HG03025 (cell line): ENCODE results near the gene GPS1.

Experiments used
- ATAC-seq: cut with Tn5 transposase; IDR thresholded peaks from one replicate; pipeline ENCODE4 v1.9.1; 2021; ENCODE audit warnings: mild to moderate bottlenecking, moderate library complexity; ENCODE audit not compliant: unreplicated experiment, low FRiP score

The GPS1 gene

GRCh38 chr17:82086941-82087906 is 35.5 kb downstream of the GPS1 start:
- no peak for ATAC-seq

DNA sequence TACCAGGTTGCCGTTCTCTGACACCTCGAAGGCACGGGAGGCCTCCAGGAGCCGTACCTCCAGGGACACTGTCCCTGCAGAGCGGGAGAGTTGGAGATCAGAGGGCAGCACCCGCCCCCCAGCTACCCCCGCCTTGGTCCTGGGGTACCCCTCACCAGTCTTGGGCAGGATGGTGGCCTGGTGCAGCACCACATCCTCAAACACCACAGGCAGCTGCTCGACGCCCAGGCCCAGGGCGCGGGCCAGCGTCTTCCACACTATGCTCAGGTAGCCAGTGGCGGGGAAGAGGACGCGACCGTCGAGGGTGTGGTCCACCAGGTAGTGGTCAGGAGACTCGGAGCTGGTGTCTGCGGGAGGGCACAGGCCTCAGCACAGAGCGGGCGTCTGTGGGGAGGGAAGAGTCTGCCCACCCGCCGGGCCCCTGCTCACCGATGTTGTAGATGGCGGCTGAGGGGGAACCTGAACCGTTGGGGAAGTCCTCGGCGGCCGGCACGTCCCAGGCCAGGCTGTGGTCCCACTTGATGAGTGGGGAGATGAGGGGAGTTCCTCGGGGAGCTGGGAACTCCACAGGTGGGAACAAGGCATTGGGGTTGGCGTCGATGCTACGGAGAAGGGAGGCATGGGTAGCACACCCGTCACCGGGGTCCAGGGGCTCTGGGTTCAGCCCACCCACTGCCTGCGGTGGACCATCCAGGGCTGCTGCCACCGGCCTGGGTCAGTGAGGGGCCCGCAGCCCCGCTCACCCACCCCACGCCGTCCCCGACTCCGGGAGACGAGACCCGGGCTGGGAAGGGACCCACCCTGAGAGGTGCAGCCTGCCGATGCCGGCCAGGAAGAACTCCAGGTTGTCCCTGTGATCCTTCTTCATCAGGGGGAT is 36.5 kb downstream of the GPS1 start:
- no peak for ATAC-seq

- no peak for ATAC-seq
Measured at GRCh38 chr17:82088838-82089722, 37.4 kb downstream of the GPS1 start.

DNA sequence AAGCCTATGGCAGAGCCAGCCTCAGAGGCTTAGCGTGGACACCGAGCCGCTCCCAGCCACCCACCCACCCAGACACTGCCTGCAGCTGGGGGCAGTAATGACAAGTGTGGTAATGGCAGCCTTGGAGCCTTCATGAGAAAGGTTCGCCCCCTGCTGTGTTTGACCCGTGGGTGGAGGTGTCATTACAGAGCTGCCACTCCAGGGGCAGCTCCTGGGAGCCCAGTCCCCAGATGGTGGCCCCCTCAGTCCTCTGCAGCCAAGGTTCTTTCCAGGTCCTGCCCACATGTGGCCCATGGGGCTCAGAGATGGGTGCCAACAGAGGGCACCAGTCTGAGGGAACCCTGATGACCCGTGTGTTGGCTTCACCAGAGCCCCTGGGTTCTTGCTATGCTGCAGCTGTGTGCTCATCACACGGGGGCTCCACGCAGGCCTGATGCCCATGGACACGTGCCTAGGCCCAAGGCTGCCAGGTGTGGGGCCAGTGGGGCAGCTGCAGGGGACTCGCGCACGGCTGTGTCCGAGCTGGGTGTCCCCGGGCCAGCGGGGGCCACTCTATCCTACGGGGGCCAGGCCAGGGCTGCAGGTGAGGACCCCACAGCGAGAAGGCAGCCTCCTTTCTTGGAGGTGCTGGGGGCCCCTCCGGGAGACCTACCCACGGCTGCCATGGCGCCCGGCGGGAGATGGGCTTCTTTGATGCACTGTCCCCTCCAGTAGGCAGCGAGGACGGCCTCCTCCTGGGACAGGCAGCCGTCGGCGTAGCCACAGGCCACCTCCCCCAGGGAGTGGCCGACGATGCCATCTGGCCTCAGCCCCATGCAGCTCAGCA is 38.2 kb downstream of the GPS1 start:
- no peak for ATAC-seq

GRCh38 chr17:82090549-82091263 is 39.0 kb downstream of the GPS1 start:
- ATAC-seq, result no peak

DNA sequence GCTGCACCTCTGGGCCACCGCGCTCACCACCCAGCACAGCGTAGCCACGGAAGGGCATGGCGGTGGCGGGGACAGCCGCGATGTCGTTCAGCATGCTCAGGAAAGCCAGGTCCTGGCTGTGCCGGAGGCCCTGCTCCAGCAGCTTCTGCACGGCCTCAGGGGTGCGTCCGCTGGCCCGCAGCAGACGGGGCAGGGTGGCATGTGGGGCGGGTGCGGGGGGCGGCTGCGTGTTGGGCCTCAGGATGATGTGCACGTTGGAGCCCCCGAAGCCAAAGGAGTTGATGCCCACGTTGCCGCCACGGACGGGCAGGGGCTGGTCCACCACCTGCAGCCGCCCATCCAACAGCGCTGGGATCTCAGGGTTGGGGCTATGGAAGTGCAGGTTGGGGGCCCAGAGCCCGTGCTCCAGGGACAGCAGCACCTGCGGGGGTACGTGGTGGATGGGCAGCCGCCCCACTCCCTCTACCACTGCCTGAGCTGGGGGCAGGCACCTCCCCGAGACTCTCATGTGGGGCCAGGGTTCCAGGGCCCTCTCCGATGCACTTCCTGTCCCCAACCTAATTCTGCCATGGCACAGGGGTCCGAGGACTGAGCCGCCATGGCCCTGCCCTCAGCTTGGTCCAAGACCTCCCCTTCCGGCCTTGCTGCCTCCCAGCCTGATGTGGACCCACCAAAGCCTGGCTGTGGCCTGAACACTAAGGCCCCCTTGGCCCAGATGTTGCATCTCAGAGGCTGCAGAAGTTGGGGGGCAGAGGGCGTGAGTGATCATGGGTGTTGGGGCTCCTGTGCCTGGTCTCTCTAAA is 39.8 kb downstream of the GPS1 start:
- ATAC-seq, result no peak

DNA sequence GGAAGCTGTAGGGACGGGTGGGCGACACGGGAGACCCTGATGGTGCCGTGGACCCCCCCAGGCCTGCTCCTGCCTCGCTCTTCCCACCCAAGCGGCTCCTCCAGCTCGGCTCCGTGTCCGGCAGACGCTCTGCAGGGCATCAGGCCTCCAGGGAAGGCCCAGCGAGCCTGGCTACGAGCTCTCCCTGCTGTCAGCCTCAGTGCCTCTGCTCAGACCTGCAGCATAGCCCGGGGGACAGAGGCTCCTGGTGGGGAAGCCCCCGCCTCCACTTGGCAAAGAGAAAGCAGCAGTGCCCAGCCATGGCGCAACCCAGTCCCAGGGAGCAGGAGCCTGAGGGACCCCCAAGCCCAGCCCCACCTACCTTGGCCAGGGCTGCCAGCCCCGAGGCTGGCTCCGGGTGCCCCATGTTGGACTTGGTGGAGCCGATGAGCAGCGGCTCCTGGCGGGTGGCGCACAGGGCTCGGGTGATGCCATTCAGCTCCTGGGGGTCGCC is 40.4 kb downstream of the GPS1 start:
- ATAC-seq, result no peak

- ATAC-seq, result no peak
Measured at GRCh38 chr17:82092628-82092994, 40.9 kb downstream of the GPS1 start.

DNA sequence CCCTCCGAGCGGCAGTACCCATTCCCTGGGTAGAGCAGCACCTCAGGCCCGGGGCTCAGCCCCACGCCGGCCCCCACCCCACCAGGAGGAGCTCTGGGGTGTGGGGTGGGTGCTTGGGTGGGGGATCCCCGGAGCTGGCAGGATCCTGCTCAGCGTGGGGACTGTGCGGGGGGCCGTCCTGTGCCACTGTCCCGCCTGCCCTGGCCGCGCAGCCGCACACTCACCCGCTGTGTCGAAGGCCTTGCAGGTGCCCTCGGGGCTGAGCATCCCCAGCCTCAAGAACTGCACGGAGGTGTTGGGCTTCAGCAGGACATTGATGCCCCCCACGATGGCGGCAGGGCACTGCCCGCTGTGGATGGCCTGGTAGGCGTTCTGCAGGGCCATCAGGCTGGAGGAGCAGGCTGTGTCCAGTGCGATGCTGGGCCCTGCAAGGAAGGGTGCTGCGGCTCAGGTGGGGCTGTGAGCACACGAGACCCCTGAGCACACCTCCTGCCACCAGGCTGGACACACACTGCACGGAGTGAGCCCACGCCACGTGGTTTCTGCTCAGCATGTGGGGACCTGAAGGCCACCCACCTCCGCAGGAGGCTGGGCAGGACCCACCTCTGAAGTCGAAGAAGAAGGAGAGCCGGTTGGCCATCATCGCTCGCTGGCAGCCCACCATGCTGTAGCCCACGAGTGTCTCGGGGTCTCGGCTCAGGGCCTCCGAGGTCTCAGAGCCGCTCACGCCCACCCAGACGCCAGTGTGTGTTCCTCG is 41.5 kb downstream of the GPS1 start:
- ATAC-seq, result no peak

DNA sequence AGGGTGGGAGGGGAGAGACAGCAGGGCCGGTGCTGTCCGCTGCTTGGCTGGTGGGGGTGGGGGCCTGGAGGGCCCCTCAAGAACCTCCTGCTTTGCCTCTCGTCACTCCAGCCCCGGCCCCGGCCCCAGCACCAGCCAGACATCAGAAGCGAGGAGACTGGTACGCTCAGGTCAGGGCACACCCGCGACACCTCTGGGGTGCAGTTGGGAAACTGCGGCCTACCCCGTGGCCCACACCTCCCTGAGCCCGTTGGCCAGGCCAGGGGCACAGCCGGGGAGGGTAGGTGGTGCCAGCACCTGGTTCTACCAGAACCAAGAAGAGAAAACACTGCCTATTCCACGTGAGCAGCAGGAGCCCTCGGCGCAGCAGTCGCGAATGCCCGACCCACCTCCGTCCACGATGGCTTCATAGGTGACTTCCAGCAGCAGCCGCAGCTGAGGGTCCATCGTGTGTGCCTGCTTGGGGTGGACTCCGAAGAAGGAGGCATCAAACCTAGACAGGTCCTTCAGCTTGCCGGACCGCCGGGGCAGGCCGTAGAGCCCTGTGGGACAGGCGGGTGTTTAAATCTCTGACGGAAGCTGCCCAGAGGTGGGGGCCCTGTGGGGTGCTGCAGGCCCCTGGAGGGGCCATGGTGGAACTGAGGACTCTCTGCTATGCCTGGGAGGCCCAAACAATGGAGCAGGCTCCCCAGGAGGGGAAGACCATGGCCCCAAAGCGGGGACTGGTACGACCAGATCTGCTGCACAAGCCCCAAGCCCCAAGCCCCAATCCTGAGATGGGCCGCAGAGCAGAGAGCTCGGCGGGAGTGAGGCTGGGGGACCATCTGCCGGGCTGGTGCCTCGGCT is 43.5 kb downstream of the GPS1 start:
- ATAC-seq, result no peak

DNA sequence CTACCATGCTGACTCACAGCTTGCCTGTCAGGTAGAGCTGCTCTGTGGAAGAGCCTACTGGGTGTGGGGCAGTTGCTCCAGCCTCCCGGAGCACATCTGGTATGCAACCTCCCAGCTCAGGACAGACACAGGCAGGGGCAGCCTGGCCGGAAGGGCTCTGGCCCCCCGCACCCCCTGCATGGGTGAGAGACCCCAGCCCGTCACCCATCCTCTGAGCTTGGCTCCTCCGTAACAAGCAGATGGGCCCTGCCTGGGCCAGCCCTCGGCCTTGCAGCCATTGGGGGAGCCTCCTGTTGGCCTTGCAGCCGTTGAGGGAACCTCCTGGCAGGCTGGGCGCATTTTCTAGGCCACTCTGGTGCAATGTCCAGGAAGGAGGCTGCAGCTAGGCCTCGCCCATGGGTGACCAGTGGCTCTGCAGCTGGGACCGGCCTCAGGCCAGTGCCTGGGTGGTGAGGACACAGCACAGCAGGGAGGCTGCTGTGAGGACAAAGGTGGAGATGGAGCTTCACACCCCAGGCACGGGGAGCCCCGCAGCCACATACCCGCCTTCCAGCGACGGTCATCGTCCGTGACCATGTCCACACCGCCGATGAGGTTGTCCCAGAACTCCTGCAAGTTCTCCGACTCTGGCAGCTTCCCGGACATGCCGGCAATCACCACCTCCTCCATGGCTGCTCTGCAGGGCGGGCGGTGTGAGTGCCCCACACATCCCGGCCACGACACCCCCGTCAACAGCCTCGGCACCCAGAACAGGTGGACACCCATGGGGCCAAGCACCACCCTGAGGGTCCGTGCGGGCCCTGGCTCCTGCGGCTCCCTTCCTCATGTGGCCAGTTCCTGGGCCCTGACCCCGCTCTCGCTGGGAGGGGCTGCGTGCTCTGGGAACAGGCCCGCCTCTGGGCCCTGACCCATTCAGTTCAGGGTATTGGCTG is 44.3 kb downstream of the GPS1 start:
- ATAC-seq, result no peak

GRCh38 chr17:82096709-82097183 is 45.0 kb downstream of the GPS1 start:
- ATAC-seq, result no peak

DNA sequence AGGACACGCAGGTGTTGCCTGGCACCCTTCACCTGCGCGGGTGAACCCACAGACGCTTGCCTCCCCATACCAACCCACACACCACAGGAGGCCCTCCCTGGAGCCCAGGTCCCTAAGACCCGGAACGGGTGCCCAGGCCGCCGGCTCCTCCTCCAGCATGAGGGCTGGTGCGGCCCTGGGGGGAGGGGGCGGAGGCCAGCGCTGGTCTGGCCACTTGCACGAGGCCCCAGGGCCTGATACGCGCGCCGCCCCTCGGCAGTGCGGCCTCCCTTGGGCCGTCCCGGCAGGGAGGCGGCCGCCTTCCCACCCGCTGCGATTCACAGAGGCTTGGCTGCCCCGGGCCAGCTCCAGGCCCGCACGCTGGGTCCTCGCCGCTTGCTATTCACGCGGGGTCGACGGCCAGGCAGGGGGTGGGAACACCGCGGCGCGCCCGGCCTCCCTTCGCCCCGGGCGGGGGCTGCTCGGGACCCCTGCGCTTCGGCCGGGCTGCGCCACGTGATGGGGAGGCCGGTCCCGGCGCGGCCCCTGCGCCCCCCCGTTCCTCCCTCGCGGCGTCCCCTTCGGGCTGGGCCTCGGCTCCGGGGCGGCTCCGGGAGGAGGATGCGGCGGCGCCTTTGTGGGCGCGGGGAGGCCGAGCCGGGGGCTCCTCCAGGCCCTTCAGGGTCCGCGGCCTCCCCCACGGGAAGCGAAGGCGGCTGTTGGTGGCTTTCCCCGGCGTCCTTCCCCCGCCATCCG is 45.7 kb downstream of the GPS1 start:
- no peak for ATAC-seq

GRCh38 chr17:82097919-82098168 is 46.1 kb downstream of the GPS1 start:
- no peak for ATAC-seq
